ENCODE results near the gene ALPI.

GRCh38 chr2:232434091-232434490, 21.9 kb upstream of the ALPI start:
- TF ChIP-seq EZH2 (IDR thresholded peaks at IDR 0.05) (no peak), POLR2AphosphoS5 (IDR thresholded peaks at IDR 0.05; ENCODE audit: borderline replicate concordance, low read depth, low read length) (no peak), FOXP2 (optimal IDR thresholded peaks at IDR 0.05; ENCODE audit: control extremely low read depth, extremely low read length, insufficient read depth) (no peak)
